GM18907 (cell line): ENCODE data around the gene PRKCB.

Experiments
- ATAC-seq: cut with Tn5 transposase; IDR thresholded peaks from one replicate; pipeline ENCODE4 v1.9.1; 2021; ENCODE audit warnings: mild to moderate bottlenecking, moderate library complexity; ENCODE audit not compliant: unreplicated experiment

The PRKCB gene

GRCh38 chr16:24036038-24036543, 200.3 kb downstream of the PRKCB start:
- ATAC-seq, result no peak

- ATAC-seq, result no peak
Observed at GRCh38 chr16:24036614-24037013, 200.8 kb downstream of the PRKCB start.

- no peak for ATAC-seq
Observed at GRCh38 chr16:24037335-24037734, 201.6 kb downstream of the PRKCB start.

GRCh38 chr16:24041834-24042631, 206.2 kb downstream of the PRKCB start:
- no peak for ATAC-seq

- no peak for ATAC-seq
Observed at GRCh38 chr16:24044467-24044866, 208.7 kb downstream of the PRKCB start.

GRCh38 chr16:24045641-24046040, 209.9 kb downstream of the PRKCB start:
- ATAC-seq, result no peak

- no peak for ATAC-seq
Observed at GRCh38 chr16:24046442-24046841, 210.7 kb downstream of the PRKCB start.

- ATAC-seq, result no peak
Observed at GRCh38 chr16:24049113-24049512, 213.3 kb downstream of the PRKCB start.

GRCh38 chr16:24051125-24051524, 215.3 kb downstream of the PRKCB start:
- no peak for ATAC-seq

GRCh38 chr16:24052329-24053098, 216.7 kb downstream of the PRKCB start:
- ATAC-seq, result no peak

- ATAC-seq, result no peak
Observed at GRCh38 chr16:24053099-24053946, 217.5 kb downstream of the PRKCB start.

GRCh38 chr16:24054741-24055491, 219.1 kb downstream of the PRKCB start:
- no peak for ATAC-seq

- ATAC-seq, result no peak
Observed at GRCh38 chr16:24062270-24062817, 226.6 kb downstream of the PRKCB start.

- ATAC-seq, result no peak
Observed at GRCh38 chr16:24069036-24069590, 233.3 kb downstream of the PRKCB start.

- no peak for ATAC-seq
Observed at GRCh38 chr16:24070851-24071250, 235.1 kb downstream of the PRKCB start.

- ATAC-seq, result no peak
Observed at GRCh38 chr16:24071666-24072360, 236.0 kb downstream of the PRKCB start.

- ATAC-seq, result no peak
Observed at GRCh38 chr16:24073321-24073720, 237.5 kb downstream of the PRKCB start.

- ATAC-seq, result no peak
Observed at GRCh38 chr16:24074574-24074973, 238.8 kb downstream of the PRKCB start.

- no peak for ATAC-seq
Observed at GRCh38 chr16:24075302-24075701, 239.5 kb downstream of the PRKCB start.
